Activated T-helper 1 cell treated with Interleukin-2 at 50 U/mL for 16 hours (primary cell): Measurements from ENCODE around the gene PARP9.
"Not testable (repeated sequence)": the region's sequence is repeated elsewhere in the genome, so short reads cannot be mapped to it uniquely, and the experiment has no call there.

ENCODE experiments used
- DNase-seq: peaks from one replicate; pipeline ENCODE4 v3.0.0-alpha.2; 2020; ENCODE audit warnings: low read depth

Gene PARP9

DNA sequence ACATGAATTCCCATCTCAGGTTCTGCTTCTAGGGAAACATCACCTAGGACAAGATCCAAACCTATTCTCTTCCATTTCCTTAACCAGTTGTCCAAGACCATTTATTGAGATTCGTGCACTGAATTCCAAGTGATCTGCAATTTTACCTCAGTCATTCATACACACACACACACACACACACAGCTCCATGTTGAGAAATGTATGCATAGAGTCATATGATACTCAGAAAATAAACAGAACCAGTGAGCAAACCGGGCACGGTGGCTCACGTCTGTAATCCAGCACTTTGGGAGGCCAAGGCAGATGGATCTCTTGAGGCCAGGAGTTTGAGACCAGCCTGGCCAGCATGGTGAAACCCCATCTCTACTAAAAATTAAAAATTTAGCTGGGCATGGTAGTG lies 43.2 kb downstream of the PARP9 start:
- DNase-seq, result no peak

GRCh38 chr3:122519693-122520092 lies 44.4 kb downstream of the PARP9 start:
- DNase-seq, result no peak

- DNase-seq, result no peak
Measured at GRCh38 chr3:122516846-122517360, 47.2 kb downstream of the PARP9 start.

DNA sequence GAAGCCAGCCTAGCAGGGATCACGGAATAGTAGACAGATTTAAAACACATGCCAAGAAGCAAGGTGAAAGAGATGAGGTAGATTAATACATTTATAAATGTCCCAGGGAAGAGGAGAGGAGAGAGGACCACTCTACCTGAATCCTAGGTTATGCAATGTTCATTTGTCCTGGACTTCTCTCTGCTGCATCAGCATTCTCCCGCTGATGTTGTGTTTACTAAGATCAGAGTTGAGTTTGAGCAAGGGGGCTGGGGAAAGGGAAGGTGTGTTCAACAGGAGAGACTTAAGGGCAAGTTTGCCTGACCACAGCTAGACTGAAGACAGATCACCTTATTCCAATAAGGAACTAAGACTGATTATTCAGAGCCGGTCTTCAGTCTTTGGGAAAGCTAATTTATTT lies 48.2 kb downstream of the PARP9 start:
- no peak for DNase-seq

- DNase-seq, result no peak
Measured at GRCh38 chr3:122515020-122515468, 49.1 kb downstream of the PARP9 start.

DNA sequence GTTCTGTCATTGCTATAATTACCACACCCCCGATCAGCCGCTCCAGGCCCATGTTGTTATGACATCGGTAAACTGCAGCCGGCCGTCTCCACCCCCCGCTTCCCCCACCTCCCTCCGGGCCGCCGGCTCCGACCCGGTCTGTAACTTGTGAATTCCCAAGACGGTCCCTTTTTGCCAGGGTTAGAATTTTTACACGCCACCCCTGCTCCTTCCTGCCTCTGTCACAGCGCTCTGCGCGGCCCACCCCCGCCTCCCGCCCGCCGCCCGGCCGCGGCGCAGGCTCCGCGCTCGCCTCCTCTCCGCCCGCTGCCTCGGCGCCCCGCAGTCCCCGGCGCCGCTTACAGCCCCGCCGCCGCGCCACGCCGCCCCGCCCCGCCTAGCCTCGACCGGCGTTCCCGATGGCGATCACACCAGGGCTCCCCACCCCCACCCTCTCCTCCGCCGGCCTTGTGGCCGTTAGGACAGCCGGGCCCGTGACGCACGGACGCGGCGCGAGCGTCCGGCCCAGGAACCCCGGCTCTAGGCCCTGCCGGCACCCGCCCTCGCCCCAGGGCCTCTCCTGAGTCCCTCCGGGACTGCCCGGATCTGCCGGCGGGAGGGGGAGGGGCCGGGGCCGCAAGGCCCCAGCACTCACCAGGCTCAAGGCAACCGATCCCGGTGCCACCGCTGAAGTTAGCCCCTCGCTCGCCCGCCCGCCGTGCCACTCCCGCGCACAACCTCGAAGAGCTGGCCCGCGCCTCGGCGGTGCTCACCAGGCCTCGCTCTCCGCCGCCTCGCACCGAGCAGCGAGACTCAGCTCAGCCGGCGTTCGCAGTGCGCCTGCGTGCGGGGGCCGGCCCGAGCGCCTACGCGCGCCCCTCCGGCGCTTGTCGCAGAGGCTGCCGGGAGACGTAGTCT lies 49.7 kb downstream of the PARP9 start, which contains the start of gene KPNA1:
KPNA1 (minus strand) TSS at position 817 of the 897 bp plus-strand sequence. CDS start 18,374 bp downstream, outside the sequence.
- DNase-seq, result peak; percentile 81

GRCh38 chr3:122513386-122514122 lies 50.5 kb downstream of the PARP9 start:
- no peak for DNase-seq

- DNase-seq, result no peak
Measured at GRCh38 chr3:122512284-122512683, 51.8 kb downstream of the PARP9 start.

DNA sequence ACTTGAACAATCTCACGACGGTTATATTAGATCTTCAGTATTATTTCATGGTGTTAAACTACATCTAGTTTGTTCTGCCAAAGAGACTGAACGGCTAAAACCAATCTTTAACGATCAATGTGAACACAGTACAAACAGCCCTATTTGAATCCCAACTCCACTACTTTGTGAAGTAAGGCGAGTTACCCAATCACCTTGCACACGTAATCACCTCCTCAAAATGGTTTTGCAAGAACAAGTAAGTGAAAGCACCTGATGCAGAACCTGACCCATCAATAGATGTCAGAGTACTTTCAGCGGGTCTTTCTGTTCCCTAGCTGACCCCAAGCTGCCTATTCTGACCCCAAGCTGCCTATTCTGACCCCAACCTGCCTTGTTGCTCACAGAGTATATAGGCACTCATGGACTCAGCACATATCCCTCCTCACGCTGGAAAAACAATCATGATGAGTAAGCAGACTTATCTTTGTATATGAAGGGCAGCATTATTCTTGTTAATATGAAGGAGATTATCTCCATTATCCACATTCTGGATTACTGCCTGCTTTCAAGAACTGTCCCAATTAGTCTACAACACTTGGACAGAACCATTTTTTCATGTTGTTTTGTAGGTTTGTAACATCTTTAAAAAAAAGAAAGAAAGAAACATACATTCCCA lies 53.1 kb downstream of the PARP9 start:
- DNase-seq, result no peak

DNA sequence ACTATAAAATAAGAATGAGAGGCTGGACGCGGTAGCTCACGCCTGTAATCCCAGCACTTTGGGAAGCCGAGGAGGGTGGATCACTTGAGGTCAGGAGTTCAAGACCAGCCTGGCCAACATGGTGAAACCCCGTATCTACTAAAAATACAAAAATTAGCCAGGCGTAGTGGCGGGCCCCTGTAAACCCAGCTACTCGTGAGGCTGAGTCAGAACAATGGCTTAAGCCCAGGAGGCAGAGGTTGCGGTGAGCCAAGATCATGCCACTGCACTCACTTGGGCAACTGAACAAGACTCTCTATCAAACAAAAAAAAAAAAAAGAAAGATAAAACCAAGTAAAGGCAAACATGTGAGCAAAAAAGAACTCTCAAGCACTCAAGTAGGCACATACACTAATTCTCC lies 55.2 kb downstream of the PARP9 start:
- not testable (repeated sequence) for DNase-seq

GRCh38 chr3:122508135-122508914 lies 55.8 kb downstream of the PARP9 start:
- no peak for DNase-seq

DNA sequence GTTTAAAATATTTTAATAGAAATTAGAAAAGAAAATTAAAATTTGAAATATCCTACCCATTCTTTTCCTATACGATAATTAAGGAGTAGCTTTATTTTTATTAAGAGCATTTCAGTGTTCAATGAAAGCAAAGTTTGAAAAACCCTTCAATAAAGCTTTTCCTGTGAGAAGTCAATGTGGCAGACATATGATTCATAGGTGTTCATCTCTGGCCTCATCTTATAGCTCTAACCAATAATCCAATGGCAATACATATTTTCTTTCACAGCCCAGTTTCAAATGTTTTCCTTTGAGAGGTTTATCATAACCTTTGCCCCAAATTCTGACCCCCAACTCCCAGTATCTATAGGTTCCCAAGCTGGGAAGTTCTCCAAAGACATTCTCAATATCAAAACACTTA lies 57.6 kb downstream of the PARP9 start:
- DNase-seq, result no peak

GRCh38 chr3:122505676-122506075 lies 58.4 kb downstream of the PARP9 start:
- DNase-seq, result no peak

DNA sequence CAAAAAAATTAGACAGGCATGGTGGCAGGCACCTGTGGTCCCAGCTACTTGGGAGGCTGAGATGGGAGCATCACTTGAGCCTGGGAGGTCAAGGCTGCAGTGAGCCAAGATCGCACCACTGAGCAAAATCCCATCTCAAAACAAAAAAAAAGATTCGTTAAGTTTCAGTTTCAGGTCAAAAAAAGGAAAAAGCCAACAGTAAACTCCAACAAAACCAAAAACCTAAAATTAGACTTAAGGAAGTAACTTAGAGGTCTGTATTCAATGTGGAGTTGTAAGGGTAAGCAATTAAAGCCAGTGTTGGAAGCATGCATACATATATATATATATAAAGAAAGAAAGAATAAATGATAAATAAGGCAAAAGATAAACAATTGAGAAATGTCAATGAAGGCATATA lies 61.2 kb downstream of the PARP9 start:
- no peak for DNase-seq

GRCh38 chr3:122502139-122502538 lies 62.0 kb downstream of the PARP9 start:
- DNase-seq, result no peak

DNA sequence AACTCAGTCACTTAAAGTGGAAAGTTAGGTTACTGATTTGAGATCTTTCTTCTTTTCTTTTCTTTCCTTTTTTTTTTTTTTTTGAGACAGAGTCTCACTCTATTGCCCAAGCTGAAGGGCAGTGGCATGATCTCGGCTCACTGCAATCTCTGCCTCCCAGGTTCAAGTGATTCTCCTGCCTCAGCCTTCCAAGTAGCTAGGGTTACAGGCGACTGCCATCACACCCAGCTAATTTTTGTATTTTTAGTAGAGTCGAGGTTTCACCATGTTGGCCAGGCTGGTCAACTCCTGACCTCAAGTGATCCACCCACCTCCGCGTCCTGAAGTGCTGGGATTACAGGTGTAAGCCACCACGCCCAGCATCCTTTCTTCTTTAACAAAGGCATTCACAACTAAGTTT lies 63.1 kb downstream of the PARP9 start:
- DNase-seq, result not testable (repeated sequence)

- no peak for DNase-seq
Measured at GRCh38 chr3:122498152-122498551, 65.9 kb downstream of the PARP9 start.

DNA sequence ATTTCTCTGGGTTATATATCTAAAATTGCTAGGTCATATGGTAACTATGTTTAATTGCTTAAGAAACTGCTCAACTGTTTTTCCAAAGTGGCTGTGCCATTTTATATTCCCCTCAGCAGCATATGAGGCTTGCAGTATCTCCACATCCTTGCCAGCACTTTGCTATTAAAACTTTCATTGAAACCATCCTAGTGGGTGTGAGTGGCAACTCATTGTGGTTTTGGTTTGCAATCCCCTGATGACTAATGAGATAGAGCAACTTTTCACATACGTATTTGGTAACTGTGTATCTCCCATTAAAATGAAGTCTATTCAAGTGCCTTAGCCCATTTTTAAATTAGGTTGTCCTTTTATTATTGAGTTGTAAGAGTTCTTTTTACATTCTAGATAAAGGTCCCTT lies 66.7 kb downstream of the PARP9 start:
- DNase-seq, result no peak

GRCh38 chr3:122496508-122496907 lies 67.6 kb downstream of the PARP9 start:
- no peak for DNase-seq

GRCh38 chr3:122493296-122493695 lies 70.8 kb downstream of the PARP9 start:
- DNase-seq, result no peak

DNA sequence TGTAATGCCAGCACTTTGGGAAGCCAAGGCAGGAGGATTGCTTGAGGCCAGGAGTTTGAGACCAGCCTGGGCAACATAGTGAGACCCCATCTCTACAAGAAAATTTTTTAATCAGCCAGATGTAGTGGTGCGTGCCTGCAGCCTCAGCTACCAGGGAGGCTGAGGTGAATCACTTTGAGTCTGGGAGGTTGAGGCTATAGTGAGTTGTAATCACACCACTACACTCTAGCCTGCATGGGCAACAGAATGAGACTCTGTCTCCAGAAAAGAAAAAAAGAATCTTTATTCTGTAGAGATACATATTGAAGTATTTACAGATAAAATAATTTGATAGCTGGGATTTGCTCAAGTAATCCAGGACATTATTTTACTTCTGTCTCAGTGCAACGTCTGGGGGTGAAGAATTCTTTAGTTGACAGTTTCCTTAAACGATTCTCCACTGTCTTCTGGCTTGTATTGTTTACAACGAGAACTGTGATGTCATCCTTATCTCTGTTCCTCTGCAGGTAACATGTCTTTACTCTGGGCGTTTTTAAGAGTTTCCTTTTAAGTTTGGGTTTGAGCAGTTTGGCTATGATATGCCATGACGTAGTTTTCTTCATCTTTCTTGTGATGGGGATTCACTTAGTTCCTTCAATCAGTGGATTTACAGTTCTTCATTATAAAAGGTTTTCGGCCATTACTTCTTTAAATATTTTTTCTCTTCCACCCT lies 75.7 kb downstream of the PARP9 start:
- DNase-seq, result no peak
